Coronary artery (tissue), 2 donors: Measurements from ENCODE around the gene ANP32A.

ENCODE experiments used
- DNase-seq: peaks from one replicate; pipeline ENCODE4 v3.0.0-alpha.2; 2017; ENCODE audit warnings: low spot score
- H3K27ac ChIP-seq, 2 donors: fragments of 200-600 bp; sonication (generic); one replicate each; pipeline ENCODE4 v1.5.1; 2016 to 2019
- H3K4me3 ChIP-seq: fragments of 200-600 bp; sonication (generic); 2 replicates; pipeline ENCODE4 v1.5.1; 2016; ENCODE audit warnings: mild to moderate bottlenecking, moderate library complexity
- CTCF ChIP-seq: fragments of 200-600 bp; sonication (generic); IDR thresholded peaks from one replicate; pipeline ENCODE4 v1.5.1; 2019; ENCODE audit warnings: antibody characterized with exemption

The ANP32A gene

GRCh38 chr15:68819495-68820294 is 1.0 kb downstream of the ANP32A start:
- Histone ChIP-seq H3K4me3 (peak overlapping the region; percentile 86), H3K27ac (peak overlapping the region; percentile 93 to 94)
- DNase-seq, result no peak
- TF ChIP-seq CTCF, result no peak

GRCh38 chr15:68818769-68819494 is 1.8 kb downstream of the ANP32A start:
- TF ChIP-seq CTCF, result no peak
- Histone ChIP-seq H3K27ac (peak overlapping the region; percentile 93 to 94), H3K4me3 (peak overlapping the region; percentile 86)
- no peak for DNase-seq

GRCh38 chr15:68818066-68818768 is 2.5 kb downstream of the ANP32A start:
- peak overlapping the region; percentile 86 for H3K4me3 ChIP-seq
- peak overlapping the region; percentile 93 to 94 for H3K27ac ChIP-seq
- TF ChIP-seq CTCF, result no peak
- no peak for DNase-seq

- Histone ChIP-seq H3K27ac (peak overlapping the region; percentile 93 to 94), H3K4me3 (peak overlapping the region; percentile 86)
- peak; percentile 88 for DNase-seq
- no peak for TF ChIP-seq CTCF
Measured at GRCh38 chr15:68817304-68818065, 3.2 kb downstream of the ANP32A start.

GRCh38 chr15:68816795-68817303 is 3.8 kb downstream of the ANP32A start:
- no peak for DNase-seq
- H3K4me3 ChIP-seq, result peak overlapping the region; percentile 86
- peak overlapping the region; percentile 93 to 94 for H3K27ac ChIP-seq
- TF ChIP-seq CTCF, result no peak

- no peak for DNase-seq
- H3K27ac ChIP-seq, result peak overlapping the region in 1 of 2 donors; percentile 94
- H3K4me3 ChIP-seq, result peak overlapping the region; percentile 86
- no peak for TF ChIP-seq CTCF
Measured at GRCh38 chr15:68816158-68816557, 4.5 kb downstream of the ANP32A start.
